HFFc6 (cell line): ENCODE results near the gene SH2B2. TPM values are rescaled to one million over a fixed set of nuclear protein-coding genes. Genes with fewer than 3 reads are reported as not detected.

ENCODE experiments used
- DNase-seq: peaks from one replicate; pipeline ENCODE4 v3.0.0-alpha.2; 2018
- H3K27ac Mint-ChIP-seq: 2 replicates; pipeline ENCODE4 v1.8.0; 2020; ENCODE audit warnings: mild to moderate bottlenecking, mixed read lengths
- H3K27me3 Mint-ChIP-seq: 2 replicates; pipeline ENCODE4 v1.8.0; 2021; ENCODE audit warnings: mild to moderate bottlenecking, moderate library complexity, mixed read lengths; ENCODE audit not compliant: insufficient read depth
- H3K36me3 Mint-ChIP-seq: 2 replicates; pipeline ENCODE4 v1.8.0; 2021; ENCODE audit warnings: low read depth, mixed read lengths
- H3K4me1 Mint-ChIP-seq: 2 replicates; pipeline ENCODE4 v1.8.0; 2020; ENCODE audit warnings: low read depth, mixed read lengths
- H3K4me3 Mint-ChIP-seq: 2 replicates; pipeline ENCODE4 v1.8.0; 2020; ENCODE audit warnings: mild to moderate bottlenecking, moderate library complexity, mixed read lengths
- H3K9me3 Mint-ChIP-seq: 2 replicates; pipeline ENCODE4 v1.8.0; 2020; ENCODE audit warnings: mild to moderate bottlenecking, mixed read lengths
- total RNA-seq, 6 experiments: library from RNA; stranded (reverse); fragmentation: NEBNext Ultra II Directional; extraction: Animal tissue kit (Norgen Biotek cat#: 25700); gene quantifications; 2 replicates in 1 of 6; 3 replicates in 5 of 6; pipeline ENCODE4 v1.2.3, GENCODE V29; 2021
- TF ChIP-seq, protein P1 (sequence below): fragments of 200-600 bp; sonication (generic); IDR thresholded peaks from 2 replicates; pipeline ENCODE4 v1.5.0; 2021; ENCODE audit warnings: antibody characterized with exemption, mild to moderate bottlenecking

SH2B2 gene
- total RNA-seq, 6 experiments from 2014 or later: 1.2 to 3.2 (median 1.6) TPM

DNA sequence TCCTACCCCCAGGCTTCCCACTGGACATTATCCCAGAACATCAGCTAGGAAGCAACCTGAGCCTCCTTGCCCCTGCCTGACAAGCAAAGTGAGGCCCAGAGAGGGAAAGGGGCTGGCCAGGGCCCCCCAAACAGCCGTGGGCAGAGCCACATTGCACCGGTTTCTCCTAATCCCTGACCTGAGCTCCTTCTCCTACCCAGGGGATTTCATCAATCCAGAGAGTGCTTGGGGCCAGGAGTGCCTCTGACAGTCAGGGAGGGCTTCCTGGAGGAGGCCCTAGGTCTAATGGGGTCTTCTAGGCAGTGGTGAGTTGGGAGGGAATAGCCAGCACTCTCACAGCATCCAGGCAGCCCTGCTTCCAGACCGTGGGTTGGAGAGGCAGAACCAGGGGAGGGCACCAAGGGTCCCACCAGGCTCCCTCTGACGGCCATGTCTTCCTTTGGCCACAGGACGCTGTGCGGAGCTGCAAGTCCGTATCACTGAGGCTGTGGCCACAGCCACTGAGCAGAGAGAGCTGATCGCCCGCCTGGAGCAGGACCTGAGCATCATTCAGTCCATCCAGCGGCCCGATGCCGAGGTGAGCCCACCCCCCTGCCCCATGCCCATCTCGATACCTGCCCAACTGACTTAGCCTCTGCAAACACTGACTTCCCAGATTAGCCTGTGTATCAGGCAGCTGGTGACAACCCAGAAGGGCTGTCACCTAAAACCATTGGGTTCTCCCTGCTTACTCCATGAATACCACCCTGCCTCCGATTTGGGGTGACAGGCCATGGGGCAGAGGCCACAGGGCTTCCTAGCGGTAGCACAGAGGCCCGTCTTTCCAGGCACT, 13.5 kb upstream of the SH2B2 start:
- H3K36me3 Mint-ChIP-seq: no peaks in the 10 kb centered on the region
- TF ChIP-seq, protein P1, sequence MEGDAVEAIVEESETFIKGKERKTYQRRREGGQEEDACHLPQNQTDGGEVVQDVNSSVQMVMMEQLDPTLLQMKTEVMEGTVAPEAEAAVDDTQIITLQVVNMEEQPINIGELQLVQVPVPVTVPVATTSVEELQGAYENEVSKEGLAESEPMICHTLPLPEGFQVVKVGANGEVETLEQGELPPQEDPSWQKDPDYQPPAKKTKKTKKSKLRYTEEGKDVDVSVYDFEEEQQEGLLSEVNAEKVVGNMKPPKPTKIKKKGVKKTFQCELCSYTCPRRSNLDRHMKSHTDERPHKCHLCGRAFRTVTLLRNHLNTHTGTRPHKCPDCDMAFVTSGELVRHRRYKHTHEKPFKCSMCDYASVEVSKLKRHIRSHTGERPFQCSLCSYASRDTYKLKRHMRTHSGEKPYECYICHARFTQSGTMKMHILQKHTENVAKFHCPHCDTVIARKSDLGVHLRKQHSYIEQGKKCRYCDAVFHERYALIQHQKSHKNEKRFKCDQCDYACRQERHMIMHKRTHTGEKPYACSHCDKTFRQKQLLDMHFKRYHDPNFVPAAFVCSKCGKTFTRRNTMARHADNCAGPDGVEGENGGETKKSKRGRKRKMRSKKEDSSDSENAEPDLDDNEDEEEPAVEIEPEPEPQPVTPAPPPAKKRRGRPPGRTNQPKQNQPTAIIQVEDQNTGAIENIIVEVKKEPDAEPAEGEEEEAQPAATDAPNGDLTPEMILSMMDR: no peak
- DNase-seq: no peak
- peak overlapping the region; percentile 57 for H3K27ac Mint-ChIP-seq
- H3K27me3 Mint-ChIP-seq: no peaks in the 10 kb centered on the region; the same call in 1 of the 2 replicates
- peaks cover 19% of the 10 kb centered on the region for H3K4me1 Mint-ChIP-seq
- H3K9me3 Mint-ChIP-seq: no peaks in the 10 kb centered on the region
- no peak overlapping the region for H3K4me3 Mint-ChIP-seq

DNA sequence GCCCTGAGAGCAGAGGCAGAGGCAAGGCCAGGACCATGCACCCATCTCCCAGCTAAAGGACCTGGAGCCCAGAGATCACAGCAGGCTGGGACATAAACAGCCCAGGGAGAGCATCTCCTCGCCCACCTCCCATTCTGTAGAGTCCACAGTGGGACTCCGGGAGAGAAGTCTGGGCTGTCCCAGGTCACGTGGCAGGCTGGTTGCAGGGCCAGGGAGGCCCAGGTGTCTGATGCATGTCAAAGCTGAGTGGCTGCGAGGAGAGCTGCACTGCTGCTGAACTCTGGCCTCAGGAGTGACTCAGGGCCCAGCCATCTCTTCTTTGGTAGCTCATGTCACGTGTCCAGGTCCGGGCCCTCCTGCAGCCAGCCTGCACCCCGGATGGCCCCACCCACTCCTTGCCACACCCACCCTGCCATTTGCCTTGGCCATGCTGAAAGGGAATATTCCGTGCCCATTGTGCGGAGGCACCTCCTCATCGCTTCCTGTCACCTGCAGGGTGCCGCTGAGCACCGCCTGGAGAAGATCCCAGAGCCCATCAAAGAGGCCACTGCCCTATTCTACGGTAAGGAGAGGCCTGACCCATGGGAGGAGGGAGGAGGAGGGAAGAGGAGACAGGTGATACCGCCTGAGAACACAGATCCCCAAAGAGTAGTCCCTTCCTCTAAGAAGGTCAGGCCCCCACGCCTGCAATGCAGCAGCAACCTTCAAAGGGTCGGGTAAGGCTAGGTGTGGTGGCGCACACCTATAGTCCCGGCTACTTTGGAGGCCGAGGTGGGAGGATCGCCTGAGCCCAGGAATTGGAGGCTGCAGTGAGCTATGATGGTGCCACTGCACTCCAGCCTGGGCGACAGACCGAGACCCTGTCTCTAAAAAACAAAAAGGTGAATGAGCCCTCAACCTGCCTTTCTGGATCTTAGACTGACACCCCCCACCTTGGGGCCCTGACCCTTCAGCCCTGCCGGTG, 12.6 kb upstream of the SH2B2 start:
- H3K27ac Mint-ChIP-seq: peak overlapping the region; percentile 57
- peaks cover 19% of the 10 kb centered on the region for H3K4me1 Mint-ChIP-seq
- DNase-seq: peak; percentile 86
- TF ChIP-seq, protein P1: no peak
- no peaks in the 10 kb centered on the region for H3K36me3 Mint-ChIP-seq
- H3K4me3 Mint-ChIP-seq: peak overlapping the region; percentile 19; the same call in 1 of the 2 replicates
- no peaks in the 10 kb centered on the region; the same call in 1 of the 2 replicates for H3K27me3 Mint-ChIP-seq
- H3K9me3 Mint-ChIP-seq: no peaks in the 10 kb centered on the region

DNA sequence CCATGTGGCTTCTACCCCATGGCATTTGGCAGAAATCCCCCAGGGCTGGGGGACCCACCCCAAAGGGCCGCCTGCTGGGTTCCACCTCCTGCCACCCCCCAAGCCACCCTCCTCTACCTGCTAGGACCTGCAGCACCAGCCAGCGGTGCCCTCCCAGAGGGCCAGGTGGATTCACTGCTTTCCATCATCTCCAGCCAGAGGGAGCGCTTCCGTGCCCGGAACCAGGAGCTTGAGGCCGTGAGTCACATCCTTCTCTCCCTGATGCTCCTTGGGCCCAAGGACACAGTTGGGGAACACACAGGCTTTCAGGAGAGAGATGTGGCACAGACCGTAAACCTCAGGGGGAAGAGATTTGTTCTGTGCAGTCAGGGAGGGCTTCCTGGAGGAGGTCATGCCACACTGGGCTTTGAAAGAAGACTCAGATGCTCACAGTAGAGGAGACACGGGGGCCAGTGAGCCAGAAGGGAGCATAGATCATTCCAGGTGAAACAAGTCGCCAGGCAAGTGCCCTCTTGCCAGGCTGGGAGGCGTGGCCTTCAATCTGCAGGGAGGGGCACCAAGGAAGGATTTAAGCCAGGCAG, 11.5 kb upstream of the SH2B2 start:
- Mint-ChIP-seq H3K27ac (no peak overlapping the region), H3K4me1 (peaks cover 19% of the 10 kb centered on the region), H3K4me3 (no peak overlapping the region), H3K27me3 (no peaks in the 10 kb centered on the region), H3K36me3 (no peaks in the 10 kb centered on the region), H3K9me3 (no peaks in the 10 kb centered on the region)
- TF ChIP-seq, protein P1: no peak
- no peak for DNase-seq

DNA sequence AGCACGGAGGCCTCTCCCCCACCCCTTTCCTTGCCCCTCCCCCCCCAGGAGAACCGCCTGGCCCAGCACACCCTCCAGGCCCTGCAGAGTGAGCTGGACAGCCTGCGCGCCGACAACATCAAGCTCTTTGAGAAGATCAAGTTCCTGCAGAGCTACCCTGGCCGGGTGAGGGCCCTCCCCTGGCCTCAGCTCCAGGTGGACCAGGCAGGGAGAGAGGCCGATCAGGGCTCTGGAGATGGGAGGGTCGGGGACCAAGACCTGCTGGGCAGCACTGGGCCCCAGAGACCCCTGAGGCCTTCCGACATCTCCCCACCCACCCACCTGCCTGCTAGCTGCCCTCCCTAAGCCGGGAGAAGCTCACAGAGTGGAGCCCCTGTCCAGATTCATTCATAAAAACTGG, 8.8 kb upstream of the SH2B2 start:
- Mint-ChIP-seq H3K27ac (no peak overlapping the region), H3K9me3 (no peaks in the 10 kb centered on the region), H3K4me3 (no peak overlapping the region), H3K36me3 (no peaks in the 10 kb centered on the region), H3K27me3 (no peaks in the 10 kb centered on the region), H3K4me1 (peaks cover 11% of the 10 kb centered on the region)
- TF ChIP-seq, protein P1: no peak
- DNase-seq: no peak
